HG03135 (cell line): ENCODE results near the gene P2RX5.

Experiments
- ATAC-seq: cut with Tn5 transposase; IDR thresholded peaks from one replicate; pipeline ENCODE4 v1.9.1; 2021; ENCODE audit warnings: mild to moderate bottlenecking, moderate library complexity; ENCODE audit not compliant: unreplicated experiment

P2RX5 gene

GRCh38 chr17:3626831-3627768, 68.9 kb downstream of the P2RX5 start:
- no peak for ATAC-seq
